HG03558 (cell line): ENCODE measurements around the gene ANGPTL8.

Experiments
- ATAC-seq: cut with Tn5 transposase; IDR thresholded peaks from one replicate; pipeline ENCODE4 v1.9.1; 2021; ENCODE audit warnings: moderate number of reproducible peaks; ENCODE audit not compliant: unreplicated experiment; ENCODE audit errors: extremely low read depth

The ANGPTL8 gene

DNA sequence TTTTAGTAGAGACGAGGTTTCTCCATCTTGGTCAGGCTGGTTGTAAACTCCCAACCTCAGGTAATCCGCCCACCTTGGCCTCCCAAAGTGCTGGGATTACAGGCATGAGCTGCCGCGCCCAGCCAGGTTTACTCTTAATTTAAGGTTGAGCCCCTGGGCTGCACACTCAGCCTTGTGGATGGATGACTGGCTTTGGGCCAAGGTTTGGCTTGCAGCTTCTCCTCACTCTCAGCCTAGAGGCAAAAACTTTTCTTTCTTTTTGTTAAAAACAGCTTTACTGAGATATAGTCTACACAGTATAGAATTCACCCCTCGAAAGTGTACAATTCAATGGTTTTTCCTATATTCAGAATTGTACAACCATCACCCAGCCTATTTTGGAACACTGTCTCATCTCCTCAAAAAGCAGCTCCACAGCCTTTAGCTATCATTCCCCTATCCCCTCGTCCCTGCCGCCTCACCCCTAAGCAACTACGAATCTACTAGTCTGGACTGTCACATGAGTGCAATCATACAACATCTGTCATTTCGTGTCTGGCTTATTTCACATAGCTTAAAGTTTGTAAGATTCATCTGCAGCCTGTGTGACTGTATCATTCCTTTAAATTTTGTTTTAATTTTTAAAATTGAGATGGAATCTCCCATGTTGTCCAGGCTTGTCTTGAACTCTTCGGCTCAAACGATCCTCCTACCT lies 42.1 kb downstream of the ANGPTL8 start:
- no peak for ATAC-seq

GRCh38 chr19:11284515-11284914 lies 45.1 kb downstream of the ANGPTL8 start:
- no peak for ATAC-seq

- ATAC-seq, result no peak
These were observed 47.0 kb downstream of the ANGPTL8 start for GRCh38 chr19:11286312-11286974.

DNA sequence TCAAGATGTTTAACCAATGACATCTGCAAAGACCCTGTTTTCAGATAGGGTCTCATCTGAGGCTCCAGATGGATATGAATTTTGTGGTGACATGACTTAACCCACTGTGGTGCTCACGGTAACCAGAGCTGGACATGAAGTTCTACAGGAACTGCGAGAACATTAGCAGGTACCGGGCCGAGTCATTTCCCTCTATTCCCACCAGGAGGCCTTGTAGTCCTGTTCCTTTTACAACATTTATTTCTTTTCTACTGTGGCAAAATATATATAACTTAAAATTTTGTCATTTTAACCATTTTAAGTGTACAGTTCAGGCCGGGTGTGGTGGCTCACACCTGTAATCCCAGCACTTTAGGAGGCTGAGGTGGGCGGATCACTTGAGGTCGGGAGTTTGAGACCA lies 48.9 kb downstream of the ANGPTL8 start:
- no peak for ATAC-seq

DNA sequence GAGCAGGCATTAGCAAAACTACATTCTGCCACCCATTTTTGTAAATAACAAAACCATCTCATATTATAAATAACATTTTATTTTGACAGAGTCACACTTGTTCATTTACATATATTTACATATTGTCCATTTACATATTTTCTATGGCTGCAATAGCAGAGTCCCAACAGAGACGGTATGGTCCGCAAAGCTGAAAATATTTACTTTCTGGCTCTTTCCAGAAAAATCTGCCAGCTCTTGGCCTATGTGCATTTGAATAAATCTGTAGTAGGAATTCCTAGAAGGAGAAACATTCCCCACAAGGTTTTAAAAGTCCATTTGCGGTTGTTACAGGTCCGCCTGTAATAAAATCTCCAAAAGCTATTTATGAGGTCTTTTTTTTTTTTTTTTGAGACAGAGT lies 50.8 kb downstream of the ANGPTL8 start:
- no peak for ATAC-seq

DNA sequence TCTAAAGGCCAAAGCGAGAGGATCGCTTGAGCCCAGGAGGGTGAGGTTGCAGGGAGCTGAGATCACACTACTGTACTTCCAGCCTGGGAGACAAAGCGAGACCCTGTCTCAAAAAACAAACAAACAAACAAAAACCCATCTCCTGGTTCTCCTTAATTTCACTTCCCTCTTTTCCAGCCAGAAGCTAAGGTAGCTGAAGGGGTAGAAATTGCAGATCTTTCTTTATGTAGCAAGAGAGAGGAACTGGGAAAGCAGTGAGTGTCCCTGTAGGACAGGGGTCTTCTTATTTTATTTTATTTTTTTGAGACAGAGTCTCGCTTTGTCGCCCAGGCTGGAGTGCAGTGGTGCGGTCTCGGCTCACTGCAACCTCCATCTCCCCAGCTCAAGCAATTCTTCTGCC lies 52.0 kb downstream of the ANGPTL8 start:
- no peak for ATAC-seq
